ENCODE results near the gene SLC35E4.

DNA sequence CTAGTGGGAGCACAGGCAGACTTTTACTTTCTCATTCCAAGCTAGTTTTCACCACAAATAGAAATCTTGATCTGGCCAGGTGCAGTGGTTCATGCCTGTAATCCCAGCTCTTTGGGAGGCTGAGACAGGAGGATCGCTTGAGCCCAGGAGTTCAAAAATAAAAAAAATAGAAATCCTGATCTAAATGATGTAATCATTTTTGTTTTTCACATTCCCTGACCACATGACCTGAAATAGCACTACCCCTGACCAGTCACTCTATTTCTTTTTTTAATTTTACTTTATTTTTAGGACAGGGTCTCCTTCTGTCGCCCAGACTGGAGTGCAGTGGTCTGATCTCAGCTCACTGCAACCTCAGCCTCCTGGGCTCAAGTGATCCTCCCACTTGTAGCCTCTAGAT is 30.9 kb upstream of the SLC35E4 start:
- TF ChIP-seq, protein P1, sequence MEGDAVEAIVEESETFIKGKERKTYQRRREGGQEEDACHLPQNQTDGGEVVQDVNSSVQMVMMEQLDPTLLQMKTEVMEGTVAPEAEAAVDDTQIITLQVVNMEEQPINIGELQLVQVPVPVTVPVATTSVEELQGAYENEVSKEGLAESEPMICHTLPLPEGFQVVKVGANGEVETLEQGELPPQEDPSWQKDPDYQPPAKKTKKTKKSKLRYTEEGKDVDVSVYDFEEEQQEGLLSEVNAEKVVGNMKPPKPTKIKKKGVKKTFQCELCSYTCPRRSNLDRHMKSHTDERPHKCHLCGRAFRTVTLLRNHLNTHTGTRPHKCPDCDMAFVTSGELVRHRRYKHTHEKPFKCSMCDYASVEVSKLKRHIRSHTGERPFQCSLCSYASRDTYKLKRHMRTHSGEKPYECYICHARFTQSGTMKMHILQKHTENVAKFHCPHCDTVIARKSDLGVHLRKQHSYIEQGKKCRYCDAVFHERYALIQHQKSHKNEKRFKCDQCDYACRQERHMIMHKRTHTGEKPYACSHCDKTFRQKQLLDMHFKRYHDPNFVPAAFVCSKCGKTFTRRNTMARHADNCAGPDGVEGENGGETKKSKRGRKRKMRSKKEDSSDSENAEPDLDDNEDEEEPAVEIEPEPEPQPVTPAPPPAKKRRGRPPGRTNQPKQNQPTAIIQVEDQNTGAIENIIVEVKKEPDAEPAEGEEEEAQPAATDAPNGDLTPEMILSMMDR (IDR thresholded peaks at IDR 0.05 in 4 of 5, conservative IDR thresholded peaks at IDR 0.05 in 1 of 5): no peak
- TF ChIP-seq POLR2A (IDR thresholded peaks at IDR 0.05): no peak

Measured in gastrocnemius medialis (tissue), 4 donors.